Esophagus squamous epithelium (tissue), 4 donors: ENCODE results near the gene CDC25B.

ENCODE experiments used
- CTCF ChIP-seq, 6 experiments: fragments of 450-650 bp in 4 of 6; fragments of 200-600 bp in 2 of 6; sonication (generic) in 2 of 6; IDR thresholded peaks; one replicate each; pipeline ENCODE4 v1.5.1; 2016 to 2019; ENCODE audit warnings: antibody characterized with exemption in 6 of 6, mild to moderate bottlenecking in 4 of 6, moderate library complexity in 4 of 6
- POLR2A ChIP-seq, 4 donors: fragments of 450-650 bp; IDR thresholded peaks; one replicate each; pipeline ENCODE4 v1.6.1; 2017; ENCODE audit warnings: antibody characterized with exemption in 4 of 4, mild to moderate bottlenecking in 4 of 4, moderate library complexity in 3 of 4

GRCh38 chr20:3765171-3765882 lies 30.8 kb upstream of the CDC25B start:
- TF ChIP-seq CTCF (IDR thresholded peaks at IDR 0.05) (no peak), POLR2A (IDR thresholded peaks at IDR 0.05) (no peak)
